CD4-positive, alpha-beta T cell treated with Interleukin-15 for 1 hour (primary cell): ENCODE results near the gene LRRC31.

Experiments
- DNase-seq: peaks from one replicate; pipeline ENCODE4 v3.0.0-alpha.2; 2020

Gene LRRC31

GRCh38 chr3:169869484-169870220 is at the start of gene LRRC31:
TSS of gene LRRC31 (minus strand) at chr3:169869935. CDS start at chr3:169869807, 128 bp downstream.
- no peak for DNase-seq

DNA sequence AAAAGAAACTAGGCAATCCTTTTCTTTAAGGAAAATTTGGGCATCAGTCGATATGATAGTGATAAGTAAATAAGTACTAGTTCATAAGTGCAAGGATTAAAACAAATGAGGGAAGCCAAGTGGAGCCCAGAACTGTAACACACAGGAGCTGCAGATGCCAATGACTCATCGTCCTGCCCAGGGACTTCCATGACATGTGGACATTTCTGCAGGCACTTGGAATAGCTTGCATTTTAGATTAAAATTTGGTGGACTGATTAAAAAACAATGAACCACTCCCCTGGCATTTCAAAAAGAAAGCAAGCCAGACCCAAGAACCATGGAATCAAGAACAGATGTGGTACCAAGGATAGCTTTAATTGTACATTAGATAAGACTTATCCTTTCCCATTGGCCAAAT is 44.6 kb upstream of the LRRC31 start:
- DNase-seq = no peak

DNA sequence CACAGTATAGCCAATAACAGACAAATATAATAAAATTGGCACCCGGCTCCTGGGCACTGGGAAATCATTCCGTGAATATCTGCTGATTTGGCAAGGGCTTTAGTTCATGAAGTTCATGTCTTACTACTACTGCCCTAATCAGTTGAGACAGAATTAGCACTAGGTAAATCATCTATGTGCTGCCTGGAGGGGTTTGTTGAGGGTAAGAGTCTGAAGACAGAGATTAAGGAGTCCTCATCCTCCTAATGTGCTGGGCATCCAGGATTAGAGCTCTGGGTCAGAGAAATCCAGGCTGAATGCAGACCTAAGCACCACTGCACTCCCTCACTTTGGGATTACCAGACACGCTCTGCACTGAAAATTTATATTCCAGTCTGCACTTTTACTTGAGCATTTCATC is 43.6 kb upstream of the LRRC31 start:
- DNase-seq = no peak

- no peak for DNase-seq
These were observed 41.5 kb upstream of the LRRC31 start, which contains the start of gene SAMD7 for GRCh38 chr3:169911272-169911671. TSS of gene SAMD7 (plus strand) at chr3:169911572. CDS start at chr3:169919499, 7,927 bp downstream.

DNA sequence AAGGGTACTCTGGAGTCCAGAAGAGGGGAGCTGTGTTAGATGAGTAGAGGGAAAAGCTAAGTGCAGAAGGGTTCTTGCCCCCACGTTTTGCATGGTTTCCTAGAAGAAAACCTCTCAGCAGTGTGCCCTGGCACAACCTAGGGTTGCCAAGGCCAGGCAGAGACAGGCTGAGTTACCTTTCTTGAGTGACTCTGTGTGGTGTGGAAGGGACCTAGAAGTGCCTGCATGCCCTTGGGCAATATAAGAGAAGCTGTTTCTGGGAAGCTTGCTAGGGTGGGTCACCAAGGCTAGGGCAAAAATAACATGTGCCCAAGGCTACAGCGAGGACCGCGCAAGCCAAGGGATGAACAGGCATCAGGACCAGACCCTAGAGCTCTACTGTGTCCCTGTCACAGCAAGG is 38.2 kb upstream of the LRRC31 start:
- no peak for DNase-seq

- no peak for DNase-seq
These were observed 37.7 kb upstream of the LRRC31 start for GRCh38 chr3:169907476-169907875.

DNA sequence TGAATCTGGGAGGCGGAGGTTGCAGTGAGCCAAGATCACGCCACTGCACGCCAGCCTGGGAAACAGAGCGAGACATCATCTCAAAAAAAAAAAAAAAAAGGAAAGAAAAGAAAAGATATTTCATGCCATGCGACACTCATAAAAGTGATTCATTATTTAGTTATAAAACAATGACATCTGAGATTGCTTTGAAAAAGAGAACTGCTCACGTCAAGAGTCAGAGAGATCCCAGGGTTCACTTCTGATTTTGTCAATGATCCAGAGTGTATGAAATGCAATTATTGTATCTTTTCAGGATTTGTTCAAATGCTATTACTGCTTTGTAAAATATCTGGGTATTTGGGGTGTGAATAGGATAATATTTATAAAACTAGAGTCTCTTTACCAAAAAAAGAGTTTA is 35.7 kb upstream of the LRRC31 start:
- no peak for DNase-seq

- no peak for DNase-seq
These were observed 31.7 kb upstream of the LRRC31 start for GRCh38 chr3:169901453-169901852.

GRCh38 chr3:169897284-169897683 is 27.5 kb upstream of the LRRC31 start:
- no peak for DNase-seq

GRCh38 chr3:169895072-169895471 is 25.3 kb upstream of the LRRC31 start:
- DNase-seq = no peak

GRCh38 chr3:169894110-169894509 is 24.4 kb upstream of the LRRC31 start:
- no peak for DNase-seq

DNA sequence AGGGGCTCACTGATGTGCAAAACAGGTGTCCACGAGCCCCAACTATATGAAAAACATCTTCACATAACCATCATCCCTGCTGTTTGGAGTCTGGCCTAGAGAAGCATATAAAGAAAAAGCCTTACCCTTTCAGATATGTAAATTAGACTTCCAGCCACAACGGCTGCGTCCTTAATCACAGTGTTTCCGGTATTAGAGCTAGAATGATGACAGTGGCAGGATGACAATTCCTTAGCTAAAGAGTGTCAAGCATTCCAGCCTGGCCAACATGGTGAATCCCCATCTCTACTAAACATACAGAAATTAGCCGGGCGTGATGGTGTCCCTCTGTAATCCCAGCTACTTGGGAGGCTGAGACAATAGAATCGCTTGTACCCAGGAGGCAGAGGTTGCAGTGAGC is 22.2 kb upstream of the LRRC31 start:
- DNase-seq = no peak

DNA sequence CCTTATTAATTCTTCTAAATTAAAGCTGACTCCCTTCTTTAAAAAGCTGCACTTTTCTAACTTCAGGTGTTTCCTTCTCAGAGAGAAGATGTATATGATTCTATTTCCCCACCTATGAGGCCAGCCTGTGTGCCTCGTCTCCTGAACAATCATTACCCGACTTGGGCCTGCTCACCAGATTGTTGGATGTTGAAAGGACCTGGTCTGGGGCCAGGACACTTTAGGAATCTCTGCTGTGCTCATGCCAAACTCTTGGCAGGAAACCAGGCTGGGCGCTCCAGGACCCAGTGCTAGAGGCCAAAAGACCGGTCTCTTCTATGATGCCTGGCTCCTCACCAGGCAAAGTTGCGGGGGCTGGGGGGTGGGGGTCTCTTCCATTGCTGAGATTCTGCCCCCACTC is 16.9 kb upstream of the LRRC31 start:
- no peak for DNase-seq

DNA sequence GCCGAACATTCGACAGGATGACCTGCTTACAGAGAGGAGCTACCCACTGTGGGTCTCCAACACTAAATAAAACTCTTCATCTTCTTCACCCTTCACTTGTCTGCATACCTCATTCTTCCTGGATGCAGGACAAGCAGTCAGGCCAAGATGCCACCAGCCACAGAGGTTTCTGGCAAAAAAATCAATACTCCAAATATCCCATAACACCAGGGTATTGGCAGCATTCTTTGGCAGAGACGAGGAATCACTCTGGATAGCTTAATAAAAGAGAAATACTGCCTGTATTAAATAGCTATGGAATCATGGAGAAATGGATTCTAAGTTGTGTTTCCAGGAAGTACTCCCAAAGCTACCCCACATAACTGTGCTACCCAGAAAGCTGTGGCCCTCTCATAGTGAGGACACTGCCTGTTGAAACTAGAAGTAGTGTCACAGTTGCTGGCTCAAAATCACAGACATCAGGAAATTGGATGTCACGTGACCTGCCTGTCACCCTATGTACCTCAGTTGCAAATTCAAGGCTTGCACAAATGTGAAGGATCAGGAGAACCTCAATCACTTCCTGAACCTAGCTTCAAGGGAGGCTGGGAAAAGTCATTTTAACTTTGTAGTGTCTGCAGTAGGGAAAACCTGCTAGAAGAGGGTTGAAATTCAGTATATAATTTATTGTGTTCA is 11.0 kb upstream of the LRRC31 start:
- DNase-seq = no peak

DNA sequence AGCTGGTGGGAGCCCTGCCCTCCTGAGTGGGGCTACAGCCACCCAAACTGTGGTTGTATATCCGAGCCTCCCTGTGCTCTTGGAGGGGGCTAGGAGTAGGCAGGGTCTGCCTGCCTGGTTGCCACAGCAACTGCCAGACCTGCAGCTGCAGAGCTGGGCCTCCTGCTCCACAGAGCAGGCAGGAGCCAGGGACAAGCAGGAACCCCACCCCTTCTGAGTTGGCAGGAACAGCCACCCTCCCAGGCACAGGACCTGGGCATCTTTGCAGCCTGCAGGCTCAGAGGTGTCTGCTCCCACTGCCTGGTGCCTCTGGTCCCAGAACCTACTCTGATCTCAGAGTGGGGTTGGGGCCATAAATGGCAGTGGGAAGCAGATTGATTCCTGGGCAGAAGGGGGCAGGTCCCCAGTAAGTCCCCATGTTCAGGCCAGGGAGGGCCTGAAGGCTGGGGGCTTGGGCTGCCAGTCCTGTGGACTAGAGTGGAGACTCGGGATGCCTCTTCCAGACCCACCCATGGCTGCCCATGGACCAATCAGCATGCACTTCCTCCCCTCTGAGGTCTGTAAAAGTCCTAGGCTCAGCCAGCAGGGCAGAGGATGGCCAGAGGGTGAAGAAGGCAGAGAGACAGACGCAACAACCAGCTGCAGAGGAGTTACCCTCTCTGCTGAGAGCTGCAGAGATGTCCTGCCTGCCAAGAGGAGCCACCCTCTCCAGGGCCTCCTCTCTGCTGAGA is 10.3 kb upstream of the LRRC31 start:
- no peak for DNase-seq

DNA sequence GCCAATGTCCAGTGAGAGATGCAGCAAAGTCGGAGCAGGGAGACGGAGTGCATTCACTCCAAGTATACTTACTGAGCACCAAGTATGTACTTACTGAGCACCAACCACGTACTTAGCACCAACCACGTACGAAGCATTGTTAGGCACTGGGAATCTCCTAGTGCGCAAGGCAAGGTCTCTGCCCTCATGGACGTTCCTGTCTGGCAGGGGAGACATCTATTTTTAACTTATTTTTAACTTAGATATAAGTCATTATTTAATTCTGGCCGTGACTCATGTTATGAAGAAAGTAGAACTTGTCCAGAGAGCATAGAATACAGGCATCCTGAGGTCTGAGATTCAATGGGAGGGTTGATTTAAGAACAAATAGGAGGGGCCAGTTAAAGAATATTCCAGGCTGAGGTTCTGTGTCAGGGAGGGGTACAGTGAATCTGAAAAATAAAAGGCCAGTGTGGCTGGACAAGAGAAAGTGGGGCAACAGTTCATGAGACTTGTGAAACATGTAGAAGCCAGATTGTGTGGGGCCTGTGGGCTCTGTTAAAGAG is 9.3 kb upstream of the LRRC31 start:
- DNase-seq = no peak

- DNase-seq = no peak
These were observed 1.6 kb upstream of the LRRC31 start for GRCh38 chr3:169871129-169871886.

GRCh38 chr3:169868369-169868768 is 1.4 kb downstream of the LRRC31 start:
- no peak for DNase-seq

DNA sequence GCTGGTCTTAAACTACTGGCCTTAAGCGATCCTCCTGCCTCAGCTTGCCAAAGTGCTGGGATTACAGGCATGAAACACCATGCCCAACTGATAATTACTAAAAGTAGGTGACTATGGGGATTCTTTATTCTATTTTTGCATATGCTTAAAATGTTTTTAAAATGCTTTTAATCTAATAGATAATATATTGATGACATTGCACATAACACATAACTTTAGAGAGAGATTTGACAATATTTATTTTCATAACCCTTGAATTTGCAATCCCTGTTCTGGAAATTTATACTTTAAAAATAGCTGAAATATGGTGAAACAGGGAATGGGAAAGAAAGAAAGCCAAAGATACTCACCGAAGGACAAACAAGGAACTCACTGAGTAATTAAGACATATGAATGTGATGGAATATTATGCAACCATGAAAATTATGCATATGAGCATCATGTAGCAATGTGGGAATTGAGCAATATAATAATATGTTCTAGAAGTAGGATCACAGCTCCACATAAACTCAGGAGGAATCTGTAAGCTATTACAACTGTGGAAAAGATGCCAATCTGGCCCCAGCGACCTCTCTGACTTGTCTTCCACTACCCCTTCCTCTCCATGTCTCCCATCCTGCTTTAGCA is 2.0 kb downstream of the LRRC31 start:
- DNase-seq = no peak

DNA sequence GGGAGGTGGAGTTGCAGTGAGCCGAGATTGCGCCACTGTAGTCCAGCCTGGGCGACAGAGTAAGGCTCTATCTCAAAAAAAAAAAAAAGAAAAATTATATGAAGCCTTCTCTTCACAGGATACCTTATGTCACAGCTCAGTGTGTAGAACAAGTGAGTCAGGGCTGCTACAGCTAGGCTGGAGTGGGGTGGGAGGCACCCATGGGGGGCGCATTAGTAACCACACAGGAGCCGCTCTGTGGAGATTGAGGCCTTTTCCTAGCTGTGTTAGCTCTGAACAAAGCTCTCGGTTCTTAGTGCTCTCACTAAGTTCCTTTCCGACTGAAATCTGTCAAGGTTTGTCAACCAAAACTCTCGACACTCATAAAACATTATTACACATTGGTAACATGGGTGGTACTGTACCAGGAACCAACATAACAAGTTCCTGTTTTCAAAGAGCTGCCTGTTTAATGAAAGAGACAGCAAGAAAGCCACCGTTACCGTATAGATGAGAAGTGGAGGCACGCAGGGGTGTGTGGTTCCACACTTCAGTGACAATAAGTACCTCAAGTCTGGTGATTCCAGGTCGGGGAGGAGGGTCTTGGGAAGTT is 4.5 kb downstream of the LRRC31 start:
- peak; percentile 18 for DNase-seq

DNA sequence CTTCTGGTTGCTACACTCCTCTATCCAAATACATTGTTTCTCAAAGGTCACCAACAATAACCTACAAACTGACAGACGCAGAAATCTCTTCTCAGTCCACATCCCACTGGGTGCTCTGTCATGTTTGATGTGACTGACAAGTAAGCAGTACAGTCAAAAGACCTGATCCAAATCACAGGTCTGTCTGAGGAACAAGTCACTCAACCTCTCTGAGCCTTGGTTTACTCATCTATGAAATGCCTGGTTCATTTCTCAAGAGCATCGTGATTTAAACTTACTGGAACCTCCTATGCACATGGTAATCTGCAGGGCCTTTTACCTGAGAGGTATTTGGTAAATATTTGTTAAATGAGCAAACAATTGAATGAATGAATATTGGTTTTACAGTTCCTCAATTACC is 5.5 kb downstream of the LRRC31 start:
- no peak for DNase-seq

- peak; percentile 63 for DNase-seq
These were observed 6.3 kb downstream of the LRRC31 start for GRCh38 chr3:169863458-169863899.
